DOHH2 (cell line): Measurements from ENCODE around the gene SEC31A.

Experiments
- H3F3A ChIP-seq: fragments of 200-600 bp; sonication (generic), shearing (Covaris generic); 2 replicates; pipeline ENCODE4 v1.6.0; 2016; ENCODE audit warnings: antibody characterized with exemption, mild to moderate bottlenecking; ENCODE audit not compliant: control insufficient read depth, insufficient read depth
- H3K27ac ChIP-seq: fragments of 200-600 bp; sonication (generic); 2 replicates; pipeline ENCODE4 v1.5.1; 2014; ENCODE audit warnings: low read depth, mild to moderate bottlenecking, low read length, moderate library complexity
- H3K27me3 ChIP-seq: fragments of 200-600 bp; sonication (generic); 2 replicates; pipeline ENCODE4 v1.6.1; 2014; ENCODE audit warnings: mild to moderate bottlenecking, low read length, mixed read lengths; ENCODE audit not compliant: control insufficient read depth
- H3K36me3 ChIP-seq: fragments of 200-600 bp; sonication (generic); 2 replicates; pipeline ENCODE4 v1.6.1; 2014; ENCODE audit warnings: mild to moderate bottlenecking, low read length, moderate library complexity, mixed read lengths; ENCODE audit not compliant: control insufficient read depth
- H3K4me1 ChIP-seq: fragments of 200-600 bp; sonication (generic); 2 replicates; pipeline ENCODE4 v1.6.1; 2014; ENCODE audit warnings: mild to moderate bottlenecking, low read length, mixed read lengths; ENCODE audit not compliant: control insufficient read depth
- H3K4me2 ChIP-seq: fragments of 200-600 bp; sonication (generic); 2 replicates; pipeline ENCODE4 v1.6.0; 2014; ENCODE audit warnings: mild to moderate bottlenecking, low read length, moderate library complexity
- H3K4me3 ChIP-seq: fragments of 200-600 bp; sonication (generic); 2 replicates; pipeline ENCODE4 v1.5.1; 2014; ENCODE audit warnings: mild to moderate bottlenecking, low read length, mixed read lengths
- H3K79me2 ChIP-seq: fragments of 200-600 bp; sonication (generic); 2 replicates; pipeline ENCODE4 v1.6.1; 2014; ENCODE audit warnings: mild to moderate bottlenecking, low read length, mixed read lengths; ENCODE audit not compliant: control insufficient read depth
- H3K9me2 ChIP-seq: fragments of 200-600 bp; sonication (generic); replicated peaks from 2 replicates; pipeline ENCODE4 v1.6.1; 2014; ENCODE audit warnings: mild to moderate bottlenecking, low read length, mixed read lengths; ENCODE audit not compliant: control insufficient read depth
- H3K9me3 ChIP-seq: fragments of 200-600 bp; sonication (generic); 2 replicates; pipeline ENCODE4 v1.6.1; 2014; ENCODE audit warnings: antibody characterized with exemption, low read length, mixed read lengths; ENCODE audit not compliant: control insufficient read depth, insufficient read depth
- H4K20me1 ChIP-seq: fragments of 200-600 bp; sonication (generic); 2 replicates; pipeline ENCODE4 v1.6.0; 2014; ENCODE audit warnings: low read depth, mild to moderate bottlenecking, antibody characterized with exemption, low read length, moderate library complexity; ENCODE audit not compliant: control insufficient read depth, insufficient read depth
- EZH2phosphoT487 ChIP-seq: fragments of 200-600 bp; sonication (generic); IDR thresholded peaks from 2 replicates; pipeline ENCODE4 v1.6.1; 2017; ENCODE audit warnings: borderline replicate concordance, mild to moderate bottlenecking, antibody characterized with exemption, low read length, moderate library complexity, mixed read lengths
- TF ChIP-seq, protein P1 (sequence below): fragments of 200-600 bp; sonication (generic); IDR thresholded peaks from one replicate; pipeline ENCODE4 v1.5.1; 2014; ENCODE audit warnings: antibody characterized with exemption, mild to moderate bottlenecking, low read depth, low read length; ENCODE audit not compliant: poor library complexity, severe bottlenecking

SEC31A gene

DNA sequence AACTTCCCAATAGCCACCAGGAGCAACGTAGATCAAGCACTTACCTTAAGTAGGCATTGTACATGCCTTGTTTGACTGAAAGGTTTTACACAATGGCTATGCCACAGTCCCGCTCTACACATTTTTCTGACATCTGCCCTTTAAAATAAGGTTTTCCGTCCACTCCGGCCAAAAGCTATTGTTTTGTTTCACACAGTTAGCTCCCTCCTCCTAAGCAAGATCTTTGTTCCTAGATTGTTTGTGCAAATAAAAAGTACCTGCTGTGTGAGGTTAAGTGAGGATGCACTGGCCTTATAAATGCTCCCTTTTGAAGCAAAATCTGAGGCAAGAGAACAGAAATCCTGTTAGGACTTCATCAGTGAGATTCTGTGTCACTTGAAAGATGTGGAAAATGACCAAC is 104.1 kb downstream of the SEC31A start:
- Histone ChIP-seq H3K9me3 (no peaks in the 10 kb centered on the region), H3K79me2 (peaks cover 60% of the 10 kb centered on the region), H3K4me2 (no peak overlapping the region), H3K4me1 (peaks cover 41% of the 10 kb centered on the region), H3K27ac (no peak overlapping the region), H3K36me3 (no peaks in the 10 kb centered on the region), H4K20me1 (peaks cover 4% of the 10 kb centered on the region; the same call in 1 of the 2 replicates), H3K4me3 (no peak overlapping the region), H3K9me2 (no peaks in the 10 kb centered on the region), H3K27me3 (no peaks in the 10 kb centered on the region), H3F3A (no peaks in the 10 kb centered on the region)
- TF ChIP-seq, protein P1, sequence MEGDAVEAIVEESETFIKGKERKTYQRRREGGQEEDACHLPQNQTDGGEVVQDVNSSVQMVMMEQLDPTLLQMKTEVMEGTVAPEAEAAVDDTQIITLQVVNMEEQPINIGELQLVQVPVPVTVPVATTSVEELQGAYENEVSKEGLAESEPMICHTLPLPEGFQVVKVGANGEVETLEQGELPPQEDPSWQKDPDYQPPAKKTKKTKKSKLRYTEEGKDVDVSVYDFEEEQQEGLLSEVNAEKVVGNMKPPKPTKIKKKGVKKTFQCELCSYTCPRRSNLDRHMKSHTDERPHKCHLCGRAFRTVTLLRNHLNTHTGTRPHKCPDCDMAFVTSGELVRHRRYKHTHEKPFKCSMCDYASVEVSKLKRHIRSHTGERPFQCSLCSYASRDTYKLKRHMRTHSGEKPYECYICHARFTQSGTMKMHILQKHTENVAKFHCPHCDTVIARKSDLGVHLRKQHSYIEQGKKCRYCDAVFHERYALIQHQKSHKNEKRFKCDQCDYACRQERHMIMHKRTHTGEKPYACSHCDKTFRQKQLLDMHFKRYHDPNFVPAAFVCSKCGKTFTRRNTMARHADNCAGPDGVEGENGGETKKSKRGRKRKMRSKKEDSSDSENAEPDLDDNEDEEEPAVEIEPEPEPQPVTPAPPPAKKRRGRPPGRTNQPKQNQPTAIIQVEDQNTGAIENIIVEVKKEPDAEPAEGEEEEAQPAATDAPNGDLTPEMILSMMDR: no peak
- no peak for TF ChIP-seq EZH2phosphoT487

DNA sequence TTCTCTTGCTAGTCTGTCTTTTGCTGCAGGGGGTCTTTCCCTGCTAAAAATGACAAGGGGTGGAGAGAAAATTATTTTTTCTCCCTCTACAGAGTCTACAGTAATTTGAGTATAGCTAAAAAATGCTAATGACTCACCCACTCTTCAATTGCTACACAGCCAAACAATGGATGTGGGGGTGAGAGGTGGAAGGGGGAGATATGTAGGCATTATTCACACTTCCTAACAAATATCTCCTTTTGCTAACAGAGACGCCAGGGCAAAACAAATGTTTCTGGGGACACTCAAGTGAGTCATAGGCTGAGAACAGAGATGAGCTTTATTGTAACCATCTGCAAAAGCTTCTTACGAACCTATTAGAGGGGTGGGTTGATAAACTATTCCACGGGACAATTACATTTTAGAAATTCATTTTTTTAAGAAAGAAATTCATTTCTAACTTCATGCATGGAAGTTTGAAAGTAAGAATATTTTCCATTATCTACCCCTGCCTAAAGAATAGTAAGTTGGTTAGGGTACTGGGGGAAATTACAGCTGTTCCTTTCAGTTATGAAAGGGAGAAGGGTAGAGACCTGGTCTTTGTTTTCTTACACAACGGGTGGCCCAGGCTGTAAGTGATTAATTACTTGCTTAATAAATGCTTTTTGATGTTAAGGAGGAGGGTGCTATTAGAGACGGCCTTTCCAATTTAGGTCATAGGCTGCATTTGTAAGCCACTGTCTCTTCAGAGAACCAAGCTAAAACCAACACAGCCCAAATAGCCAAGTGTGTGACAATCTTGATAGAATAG is 105.1 kb downstream of the SEC31A start:
- no peak overlapping the region for H3K4me3 ChIP-seq
- H3K4me1 ChIP-seq: peaks cover 52% of the 10 kb centered on the region

DNA sequence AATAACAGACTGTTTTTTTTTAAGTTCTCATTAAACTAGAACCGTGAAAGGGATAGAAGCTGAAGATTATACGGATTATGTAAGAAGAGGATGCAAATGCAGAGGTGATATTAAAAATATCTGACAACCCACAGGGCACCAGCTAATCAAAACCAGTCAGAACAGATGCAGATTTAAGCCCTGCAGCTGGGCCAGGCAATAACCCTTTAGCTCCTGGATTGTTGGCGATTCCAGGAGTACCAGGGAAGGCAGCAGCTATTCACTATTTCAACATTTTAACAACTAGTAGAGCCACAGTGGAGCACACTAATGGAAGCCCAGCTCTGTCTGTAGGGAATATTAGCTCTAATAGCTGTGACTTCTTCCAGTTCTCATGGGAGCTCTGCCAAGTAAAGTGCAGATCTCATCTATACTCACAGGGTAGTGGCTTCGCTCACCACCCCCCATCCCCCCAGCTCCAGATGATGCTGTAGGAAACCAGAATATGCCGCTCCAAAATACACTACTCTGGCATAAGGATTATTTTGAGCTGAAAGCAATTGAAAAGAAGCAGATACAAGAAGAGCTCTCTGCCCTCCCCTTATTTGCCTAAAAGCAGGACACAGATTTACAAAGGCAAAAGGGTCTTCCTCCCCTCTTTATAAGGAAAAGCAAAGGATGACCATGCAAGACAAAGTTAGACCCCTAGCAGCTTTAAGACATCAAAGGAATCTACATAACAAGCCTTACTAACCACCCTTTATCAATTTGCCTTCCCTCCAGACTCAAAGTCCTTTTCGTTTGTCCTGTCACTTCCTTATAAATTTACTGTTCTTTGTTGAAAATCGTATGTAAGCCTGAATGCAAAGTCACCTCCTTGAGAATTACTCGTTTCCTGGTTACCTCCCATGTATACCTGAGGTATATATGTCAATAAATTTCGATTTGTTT is 106.0 kb downstream of the SEC31A start:
- H3K4me2 ChIP-seq: peak overlapping the region; percentile 60
- H4K20me1 ChIP-seq: peaks cover 9% of the 10 kb centered on the region
- peaks cover 5% of the 10 kb centered on the region for H3F3A ChIP-seq
- no peak for TF ChIP-seq EZH2phosphoT487
- TF ChIP-seq, protein P1: no peak
- H3K36me3 ChIP-seq: no peaks in the 10 kb centered on the region
- H3K79me2 ChIP-seq: peaks cover 61% of the 10 kb centered on the region
- peak overlapping the region; percentile 49 for H3K4me3 ChIP-seq
- no peaks in the 10 kb centered on the region for H3K9me2 ChIP-seq
- no peaks in the 10 kb centered on the region for H3K27me3 ChIP-seq
- peak overlapping the region; percentile 36 for H3K27ac ChIP-seq
- H3K9me3 ChIP-seq: no peaks in the 10 kb centered on the region
- peaks cover 60% of the 10 kb centered on the region for H3K4me1 ChIP-seq

More for the DNA sequence above, 105.1 kb downstream of the SEC31A start:
- H3K27me3 ChIP-seq: no peaks in the 10 kb centered on the region
- peaks cover 60% of the 10 kb centered on the region for H3K79me2 ChIP-seq
- TF ChIP-seq EZH2phosphoT487: no peak
- TF ChIP-seq, protein P1: no peak
- peaks cover 4% of the 10 kb centered on the region; the same call in 1 of the 2 replicates for H4K20me1 ChIP-seq
- H3K4me2 ChIP-seq: peak overlapping the region; percentile 60
- H3K9me3 ChIP-seq: no peaks in the 10 kb centered on the region
- no peaks in the 10 kb centered on the region for H3K9me2 ChIP-seq
- H3K36me3 ChIP-seq: no peaks in the 10 kb centered on the region
- H3K27ac ChIP-seq: no peak overlapping the region
- H3F3A ChIP-seq: no peaks in the 10 kb centered on the region
